Sigmoid colon (tissue), 4 donors: ENCODE data around the gene ZFAND4.

Source experiments
- CTCF ChIP-seq, 4 experiments: fragments of 450-650 bp in 3 of 4; fragments of 200-600 bp in 1 of 4; IDR thresholded peaks; one replicate each; pipeline ENCODE4 v1.5.1; 2016 to 2019; ENCODE audit warnings: antibody characterized with exemption in 4 of 4, mild to moderate bottlenecking in 3 of 4, moderate library complexity in 2 of 4
- EP300 ChIP-seq, 4 donors: sonication (generic); formaldehyde crosslinking; IDR thresholded peaks; one replicate each; pipeline ENCODE4 v1.6.1; 2017; ENCODE audit warnings: antibody characterized with exemption in 4 of 4
- POLR2A ChIP-seq, 2 donors: fragments of 450-650 bp; IDR thresholded peaks; one replicate each; pipeline ENCODE4 v1.6.1; 2016; ENCODE audit warnings: antibody characterized with exemption in 2 of 2, mild to moderate bottlenecking in 2 of 2, moderate library complexity in 2 of 2
- POLR2AphosphoS5 ChIP-seq, 4 donors: sonication (generic); formaldehyde crosslinking; IDR thresholded peaks; one replicate each; pipeline ENCODE4 v1.6.1; 2017; ENCODE audit warnings: antibody characterized with exemption in 4 of 4

- TF ChIP-seq POLR2A (IDR thresholded peaks at IDR 0.05) (no peak), CTCF (IDR thresholded peaks at IDR 0.05) (no peak), POLR2AphosphoS5 (IDR thresholded peaks at IDR 0.05) (no peak), EP300 (IDR thresholded peaks at IDR 0.05) (no peak)
These were observed 86.3 kb downstream of the ZFAND4 start for GRCh38 chr10:45586028-45586824.
